Muscle of arm (tissue), 12 donors: ENCODE measurements around the gene L3MBTL4. TPM values are rescaled to one million over a fixed set of nuclear protein-coding genes. Genes with fewer than 3 reads are reported as not detected.

Source experiments
- DNase-seq: peaks from one replicate; pipeline ENCODE4 v3.0.0-alpha.2; 2013
- polyA plus RNA-seq, 12 donors: library from polyadenylated mRNA; unstranded; fragments of 120-200 nt; gene quantifications; one replicate each; pipeline ENCODE4 v1.2.1, GENCODE V29; 2013; ENCODE audit not compliant: insufficient read length in 12 of 12

The L3MBTL4 gene
- polyA plus RNA-seq, 12 donors = 1.0 to 4.2 (median 1.6) TPM; not detected in 2

GRCh38 chr18:6255116-6255705 lies 159.5 kb downstream of the L3MBTL4 start:
- no peak for DNase-seq

GRCh38 chr18:6254456-6254855 lies 160.3 kb downstream of the L3MBTL4 start:
- peak; percentile 21 for DNase-seq

GRCh38 chr18:6251084-6251483 lies 163.6 kb downstream of the L3MBTL4 start:
- DNase-seq = no peak

- no peak for DNase-seq
Observed at GRCh38 chr18:6249788-6250187, 164.9 kb downstream of the L3MBTL4 start.

- DNase-seq = peak; percentile 17
Observed at GRCh38 chr18:6249170-6249569, 165.5 kb downstream of the L3MBTL4 start.

GRCh38 chr18:6248017-6248416 lies 166.7 kb downstream of the L3MBTL4 start:
- no peak for DNase-seq

- no peak for DNase-seq
Observed at GRCh38 chr18:6242004-6242403, 172.7 kb downstream of the L3MBTL4 start.

GRCh38 chr18:6239716-6240115 lies 175.0 kb downstream of the L3MBTL4 start:
- DNase-seq = no peak

GRCh38 chr18:6236258-6236657 lies 178.5 kb downstream of the L3MBTL4 start:
- DNase-seq = no peak

- no peak for DNase-seq
Observed at GRCh38 chr18:6222271-6222670, 192.4 kb downstream of the L3MBTL4 start.

- no peak for DNase-seq
Observed at GRCh38 chr18:6221602-6222014, 193.1 kb downstream of the L3MBTL4 start.

GRCh38 chr18:6220129-6220528 lies 194.6 kb downstream of the L3MBTL4 start:
- DNase-seq = no peak

GRCh38 chr18:6219116-6219717 lies 195.5 kb downstream of the L3MBTL4 start:
- DNase-seq = peak; percentile 20

- DNase-seq = no peak
Observed at GRCh38 chr18:6215888-6216287, 198.8 kb downstream of the L3MBTL4 start.

- no peak for DNase-seq
Observed at GRCh38 chr18:6211174-6211504, 203.6 kb downstream of the L3MBTL4 start.

- DNase-seq = no peak
Observed at GRCh38 chr18:6210349-6211173, 204.2 kb downstream of the L3MBTL4 start.

GRCh38 chr18:6207941-6208340 lies 206.8 kb downstream of the L3MBTL4 start:
- no peak for DNase-seq

- no peak for DNase-seq
Observed at GRCh38 chr18:6207116-6207515, 207.6 kb downstream of the L3MBTL4 start.

GRCh38 chr18:6205706-6206105 lies 209.0 kb downstream of the L3MBTL4 start:
- no peak for DNase-seq

- no peak for DNase-seq
Observed at GRCh38 chr18:6204476-6204875, 210.2 kb downstream of the L3MBTL4 start.

GRCh38 chr18:6203791-6204190 lies 210.9 kb downstream of the L3MBTL4 start:
- DNase-seq = no peak

- no peak for DNase-seq
Observed at GRCh38 chr18:6202861-6203260, 211.8 kb downstream of the L3MBTL4 start.

GRCh38 chr18:6200204-6200774 lies 214.4 kb downstream of the L3MBTL4 start:
- no peak for DNase-seq
